Uterus (tissue), 2 donors: ENCODE results near the gene QPCTL.

ENCODE experiments used
- CTCF ChIP-seq, 4 experiments: fragments of 200-600 bp in 2 of 4; fragments of 450-650 bp in 2 of 4; sonication (generic) in 2 of 4; IDR thresholded peaks; one replicate each; pipeline ENCODE4 v1.5.1; 2016 to 2019; ENCODE audit warnings: antibody characterized with exemption in 4 of 4, mild to moderate bottlenecking in 2 of 4, moderate library complexity in 1 of 4
- POLR2A ChIP-seq, 2 donors: fragments of 450-650 bp; IDR thresholded peaks; one replicate each; pipeline ENCODE4 v1.6.1; 2016; ENCODE audit warnings: antibody characterized with exemption in 2 of 2, mild to moderate bottlenecking in 1 of 2, moderate library complexity in 1 of 2

DNA sequence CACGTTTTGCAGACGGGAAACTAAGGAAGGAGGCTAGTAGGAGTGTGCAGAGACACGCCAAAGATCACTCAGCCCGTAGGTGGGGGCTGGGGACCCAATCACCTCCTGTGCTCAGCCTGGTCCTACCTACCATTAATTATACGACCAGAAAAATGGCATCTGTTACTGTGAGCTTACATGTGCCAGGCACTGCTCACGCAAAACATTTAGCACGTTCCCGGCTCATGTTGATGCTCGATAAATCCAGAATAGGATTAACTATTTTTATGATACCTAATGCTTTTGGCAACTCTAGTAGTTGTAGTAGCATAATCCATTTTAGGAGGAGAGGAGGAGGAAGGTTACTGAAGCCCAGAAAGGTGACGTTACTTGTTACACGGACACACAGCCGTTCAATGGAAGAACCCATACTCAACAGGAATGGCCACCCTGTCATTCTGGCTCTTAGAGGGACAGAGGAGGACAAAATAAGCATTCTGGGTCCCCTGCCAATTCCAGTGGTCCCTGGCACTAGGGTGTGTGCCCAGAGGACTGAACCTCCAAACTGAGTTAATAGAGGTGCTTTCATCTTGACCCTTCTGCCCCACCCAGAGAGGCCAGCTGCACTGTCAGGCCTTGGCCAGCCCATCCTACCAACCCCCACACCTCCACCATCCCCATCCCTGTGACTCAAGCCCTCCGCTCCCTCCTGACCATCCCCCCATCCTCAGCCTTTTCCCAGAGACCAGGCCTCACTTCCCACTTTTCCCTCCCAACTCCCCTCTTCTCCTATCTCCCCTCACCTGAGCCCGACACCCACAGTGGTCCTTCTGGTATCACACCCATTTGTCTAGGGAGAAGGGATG lies 48.3 kb upstream of the QPCTL start:
- TF ChIP-seq CTCF (IDR thresholded peaks at IDR 0.05) = no peak
- TF ChIP-seq POLR2A (IDR thresholded peaks at IDR 0.05) = no peak
